Measurements from ENCODE around the gene SUMO3. TPM values are rescaled to one million over a fixed set of nuclear protein-coding genes. Genes with fewer than 3 reads are reported as not detected.

SUMO3 gene
- total RNA-seq, 1 experiment from 2014 or later = 41.4 TPM

DNA sequence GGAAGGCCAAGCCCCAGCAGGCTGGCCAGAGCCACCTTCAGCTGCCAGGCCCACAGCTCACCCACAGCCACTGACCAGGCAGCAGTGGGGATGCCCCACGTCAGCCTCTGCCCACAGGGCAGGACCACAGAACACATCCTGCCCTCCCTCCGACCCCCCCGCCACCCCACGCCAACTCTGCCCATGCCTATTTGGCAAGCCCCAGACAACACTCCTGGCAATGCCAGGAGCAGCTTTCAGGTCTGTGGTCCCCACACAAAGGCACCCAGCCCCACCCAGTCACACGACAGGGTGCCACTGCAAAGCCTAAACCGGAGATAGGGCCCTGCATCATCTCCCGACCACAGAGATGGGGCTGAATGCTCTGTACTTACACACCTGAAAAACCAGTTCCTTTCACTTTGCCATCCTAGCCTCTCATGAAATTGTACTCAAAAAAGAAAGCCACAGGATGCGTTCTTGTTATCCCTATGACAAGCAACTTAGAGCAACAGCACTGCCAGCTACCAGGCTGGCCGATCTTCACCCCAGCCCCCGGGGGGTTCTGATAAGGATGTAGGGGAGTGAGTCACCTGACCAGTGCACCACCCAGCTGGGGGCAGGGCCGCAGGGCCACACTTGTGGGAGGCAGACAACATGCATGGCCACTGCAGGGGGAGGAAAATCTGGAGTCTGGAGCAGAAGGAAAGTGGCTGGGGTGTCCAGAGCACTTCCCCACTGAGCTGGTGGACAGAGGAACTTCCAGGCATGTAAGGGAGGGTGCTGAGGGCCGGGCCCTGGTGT is 52.4 kb downstream of the SUMO3 start:
- H3K36me3 ChIP-seq (ENCODE audit: control insufficient read depth, insufficient read depth, low read length) = no peaks in the 10 kb centered on the region
- no peak overlapping the region for H3K4me3 ChIP-seq (ENCODE audit: low read depth in 2 of 2, low read length in 2 of 2)
- DNase-seq (ENCODE audit: low read depth, low spot score) = no peak
- CTCF ChIA-PET = interaction anchor here (1.1 kb wide), 1 partner anchor 28 kb away, joined by 3 read pairs; no protein-coding TSS in a partner anchor
- POLR2A ChIA-PET = no interaction called here
- intact Hi-C loops (cut with micrococcal nuclease; ENCODE audit: unreplicated experiment) (no loop called here), in situ Hi-C loops (cut with HindIII; ENCODE audit: low pct_unique_long_range_greater_than_20kb, low sequenced_read_pairs) (no loop called here)
- ATAC-seq = peak; percentile 22
- TF ChIP-seq POLR2AphosphoS5 (IDR thresholded peaks at IDR 0.05; ENCODE audit: low read depth, low read length) (no peak), SIN3A (IDR thresholded peaks at IDR 0.05; ENCODE audit: borderline replicate concordance, insufficient read depth, low read depth, low read length) (no peak), TCF7L2 (IDR thresholded peaks at IDR 0.05; ENCODE audit: low read depth, low read length) (no peak)
- TF ChIP-seq, protein P1, sequence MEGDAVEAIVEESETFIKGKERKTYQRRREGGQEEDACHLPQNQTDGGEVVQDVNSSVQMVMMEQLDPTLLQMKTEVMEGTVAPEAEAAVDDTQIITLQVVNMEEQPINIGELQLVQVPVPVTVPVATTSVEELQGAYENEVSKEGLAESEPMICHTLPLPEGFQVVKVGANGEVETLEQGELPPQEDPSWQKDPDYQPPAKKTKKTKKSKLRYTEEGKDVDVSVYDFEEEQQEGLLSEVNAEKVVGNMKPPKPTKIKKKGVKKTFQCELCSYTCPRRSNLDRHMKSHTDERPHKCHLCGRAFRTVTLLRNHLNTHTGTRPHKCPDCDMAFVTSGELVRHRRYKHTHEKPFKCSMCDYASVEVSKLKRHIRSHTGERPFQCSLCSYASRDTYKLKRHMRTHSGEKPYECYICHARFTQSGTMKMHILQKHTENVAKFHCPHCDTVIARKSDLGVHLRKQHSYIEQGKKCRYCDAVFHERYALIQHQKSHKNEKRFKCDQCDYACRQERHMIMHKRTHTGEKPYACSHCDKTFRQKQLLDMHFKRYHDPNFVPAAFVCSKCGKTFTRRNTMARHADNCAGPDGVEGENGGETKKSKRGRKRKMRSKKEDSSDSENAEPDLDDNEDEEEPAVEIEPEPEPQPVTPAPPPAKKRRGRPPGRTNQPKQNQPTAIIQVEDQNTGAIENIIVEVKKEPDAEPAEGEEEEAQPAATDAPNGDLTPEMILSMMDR (IDR thresholded peaks at IDR 0.05) = no peak
- TF ChIP-seq, protein P2, sequence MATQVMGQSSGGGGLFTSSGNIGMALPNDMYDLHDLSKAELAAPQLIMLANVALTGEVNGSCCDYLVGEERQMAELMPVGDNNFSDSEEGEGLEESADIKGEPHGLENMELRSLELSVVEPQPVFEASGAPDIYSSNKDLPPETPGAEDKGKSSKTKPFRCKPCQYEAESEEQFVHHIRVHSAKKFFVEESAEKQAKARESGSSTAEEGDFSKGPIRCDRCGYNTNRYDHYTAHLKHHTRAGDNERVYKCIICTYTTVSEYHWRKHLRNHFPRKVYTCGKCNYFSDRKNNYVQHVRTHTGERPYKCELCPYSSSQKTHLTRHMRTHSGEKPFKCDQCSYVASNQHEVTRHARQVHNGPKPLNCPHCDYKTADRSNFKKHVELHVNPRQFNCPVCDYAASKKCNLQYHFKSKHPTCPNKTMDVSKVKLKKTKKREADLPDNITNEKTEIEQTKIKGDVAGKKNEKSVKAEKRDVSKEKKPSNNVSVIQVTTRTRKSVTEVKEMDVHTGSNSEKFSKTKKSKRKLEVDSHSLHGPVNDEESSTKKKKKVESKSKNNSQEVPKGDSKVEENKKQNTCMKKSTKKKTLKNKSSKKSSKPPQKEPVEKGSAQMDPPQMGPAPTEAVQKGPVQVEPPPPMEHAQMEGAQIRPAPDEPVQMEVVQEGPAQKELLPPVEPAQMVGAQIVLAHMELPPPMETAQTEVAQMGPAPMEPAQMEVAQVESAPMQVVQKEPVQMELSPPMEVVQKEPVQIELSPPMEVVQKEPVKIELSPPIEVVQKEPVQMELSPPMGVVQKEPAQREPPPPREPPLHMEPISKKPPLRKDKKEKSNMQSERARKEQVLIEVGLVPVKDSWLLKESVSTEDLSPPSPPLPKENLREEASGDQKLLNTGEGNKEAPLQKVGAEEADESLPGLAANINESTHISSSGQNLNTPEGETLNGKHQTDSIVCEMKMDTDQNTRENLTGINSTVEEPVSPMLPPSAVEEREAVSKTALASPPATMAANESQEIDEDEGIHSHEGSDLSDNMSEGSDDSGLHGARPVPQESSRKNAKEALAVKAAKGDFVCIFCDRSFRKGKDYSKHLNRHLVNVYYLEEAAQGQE (IDR thresholded peaks at IDR 0.05; ENCODE audit: insufficient read depth in 1 of 2, low read depth in 2 of 2, low read length in 1 of 2) = no peak
- no peaks in the 10 kb centered on the region for H3K27me3 ChIP-seq (ENCODE audit: control insufficient read depth, insufficient read depth, low read length)
- peaks cover 5% of the 10 kb centered on the region; the same call in 1 of the 2 replicates for H3K4me1 ChIP-seq (ENCODE audit: control insufficient read depth, insufficient read depth, low read length)
- 0 out of 2 replicates have a peak overlapping the region, but pooled peaks have one; percentile 39 for H3K27ac ChIP-seq (ENCODE audit: low read length)
- no TSS peak for BruUV-seq (replicated peaks)
- H3K9me3 ChIP-seq (ENCODE audit: control insufficient read depth, insufficient read depth, low read depth, low read length) = no peaks in the 10 kb centered on the region

DNA sequence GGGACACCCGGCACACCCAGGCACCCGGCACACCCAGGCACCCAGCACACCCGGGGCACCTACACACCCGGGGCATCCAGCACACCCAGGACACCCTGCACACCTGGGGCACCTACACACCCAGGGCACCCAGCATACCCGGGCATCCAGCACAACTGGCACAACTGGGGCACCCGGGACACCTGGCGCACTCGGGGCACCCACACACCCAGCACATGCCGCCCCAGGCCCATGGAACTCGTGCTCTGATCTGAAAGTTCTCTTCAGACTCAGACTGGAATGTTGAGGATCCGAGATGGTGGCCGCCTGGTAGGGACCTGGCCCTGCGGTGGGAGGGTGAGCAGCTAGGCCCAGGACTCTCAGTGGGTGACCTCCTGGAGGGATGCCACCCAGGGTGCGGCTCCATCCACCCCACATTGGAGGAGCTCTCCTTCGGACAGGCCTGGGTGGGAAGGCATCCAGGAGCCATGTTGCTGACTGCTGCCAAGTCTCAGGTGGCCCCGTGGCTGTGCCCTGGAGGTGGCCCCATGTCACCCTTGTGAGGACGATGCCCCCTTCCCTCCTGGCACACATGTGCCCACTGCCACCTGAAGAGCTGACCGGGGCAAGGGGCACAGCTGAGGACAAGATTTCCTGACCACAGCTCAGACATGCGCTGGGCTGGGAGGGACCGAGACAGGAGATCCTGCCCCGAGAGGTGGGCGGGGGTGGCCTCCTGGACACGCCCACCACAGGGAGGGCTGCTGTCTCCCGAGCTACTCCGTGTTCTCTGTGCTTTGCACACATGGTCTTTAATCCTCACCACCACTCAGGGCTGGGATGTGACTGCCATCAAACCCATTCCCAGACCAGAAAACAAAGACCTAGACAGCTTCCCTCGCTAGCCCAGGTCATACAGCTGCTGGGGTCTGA is 53.3 kb downstream of the SUMO3 start:
- Histone ChIP-seq H3K27ac (ENCODE audit: low read length) (no peak overlapping the region), H3K4me3 (ENCODE audit: low read depth in 2 of 2, low read length in 2 of 2) (no peak overlapping the region), H3K4me1 (ENCODE audit: control insufficient read depth, insufficient read depth, low read length) (peaks cover 5% of the 10 kb centered on the region; the same call in 1 of the 2 replicates), H3K36me3 (ENCODE audit: control insufficient read depth, insufficient read depth, low read length) (no peaks in the 10 kb centered on the region), H3K27me3 (ENCODE audit: control insufficient read depth, insufficient read depth, low read length) (no peaks in the 10 kb centered on the region), H3K9me3 (ENCODE audit: control insufficient read depth, insufficient read depth, low read depth, low read length) (no peaks in the 10 kb centered on the region)
- DNase-seq (ENCODE audit: low read depth, low spot score) (no peak), ATAC-seq (peak; percentile 29; the same call in 1 of the 2 replicates)
- ChIA-PET POLR2A (no interaction called here), CTCF (interaction anchor here (1.1 kb wide), 1 partner anchor 29 kb away, joined by 3 read pairs; no protein-coding TSS in a partner anchor)
- in situ Hi-C loops (cut with HindIII; ENCODE audit: low pct_unique_long_range_greater_than_20kb, low sequenced_read_pairs) = no loop called here
- TF ChIP-seq POLR2AphosphoS5 (IDR thresholded peaks at IDR 0.05; ENCODE audit: low read depth, low read length) = no peak
- TF ChIP-seq SIN3A (IDR thresholded peaks at IDR 0.05; ENCODE audit: borderline replicate concordance, insufficient read depth, low read depth, low read length) = no peak
- TF ChIP-seq, protein P1 (IDR thresholded peaks at IDR 0.05) = no peak
- no peak for TF ChIP-seq TCF7L2 (IDR thresholded peaks at IDR 0.05; ENCODE audit: low read depth, low read length)
- TF ChIP-seq, protein P2 (IDR thresholded peaks at IDR 0.05; ENCODE audit: insufficient read depth in 1 of 2, low read depth in 2 of 2, low read length in 1 of 2) = no peak
- BruUV-seq (replicated peaks) = no TSS peak
- intact Hi-C loops (cut with micrococcal nuclease; ENCODE audit: unreplicated experiment) = no loop called here

All from Panc1 (cell line).